ENCODE measurements around the gene RNFT2.

The RNFT2 gene

GRCh38 chr12:116832353-116832752, 94.2 kb downstream of the RNFT2 start:
- DNase-seq (ENCODE audit: low read depth in 2 of 3, low spot score in 2 of 3), result no peak

GRCh38 chr12:116833474-116833873, 95.4 kb downstream of the RNFT2 start:
- no peak for DNase-seq (ENCODE audit: low read depth in 2 of 3, low spot score in 2 of 3)

GRCh38 chr12:116835484-116835883, 97.4 kb downstream of the RNFT2 start:
- no peak for DNase-seq (ENCODE audit: low read depth in 2 of 3, low spot score in 2 of 3)

GRCh38 chr12:116837097-116837496, 99.0 kb downstream of the RNFT2 start:
- no peak for DNase-seq (ENCODE audit: low read depth in 2 of 3, low spot score in 2 of 3)

- DNase-seq (ENCODE audit: low read depth in 2 of 3, low spot score in 2 of 3), result no peak
Observed at GRCh38 chr12:116838365-116838764, 100.2 kb downstream of the RNFT2 start.

- no peak for DNase-seq (ENCODE audit: low read depth in 2 of 3, low spot score in 2 of 3)
Observed at GRCh38 chr12:116839287-116839830, 101.2 kb downstream of the RNFT2 start.

- DNase-seq (ENCODE audit: low read depth in 2 of 3, low spot score in 2 of 3), result no peak
Observed at GRCh38 chr12:116843085-116843484, 105.0 kb downstream of the RNFT2 start.

- DNase-seq (ENCODE audit: low read depth in 2 of 3, low spot score in 2 of 3), result no peak
Observed at GRCh38 chr12:116849216-116849615, 111.1 kb downstream of the RNFT2 start.

GRCh38 chr12:116852303-116852702, 114.2 kb downstream of the RNFT2 start:
- DNase-seq (ENCODE audit: low read depth in 2 of 3, low spot score in 2 of 3), result no peak

GRCh38 chr12:116853507-116853906, 115.4 kb downstream of the RNFT2 start:
- no peak for DNase-seq (ENCODE audit: low read depth in 2 of 3, low spot score in 2 of 3)

- no peak for DNase-seq (ENCODE audit: low read depth in 2 of 3, low spot score in 2 of 3)
Observed at GRCh38 chr12:116855744-116856470, 117.8 kb downstream of the RNFT2 start.

- DNase-seq (ENCODE audit: low read depth in 2 of 3, low spot score in 2 of 3), result no peak
Observed at GRCh38 chr12:116856729-116857128, 118.6 kb downstream of the RNFT2 start.

GRCh38 chr12:116859079-116859478, 121.0 kb downstream of the RNFT2 start:
- no peak for DNase-seq (ENCODE audit: low read depth in 2 of 3, low spot score in 2 of 3)

GRCh38 chr12:116860263-116860662, 122.1 kb downstream of the RNFT2 start:
- no peak for DNase-seq (ENCODE audit: low read depth in 2 of 3, low spot score in 2 of 3)

- no peak for DNase-seq (ENCODE audit: low read depth in 2 of 3, low spot score in 2 of 3)
Observed at GRCh38 chr12:116861320-116861719, 123.2 kb downstream of the RNFT2 start.

- no peak for DNase-seq (ENCODE audit: low read depth in 2 of 3, low spot score in 2 of 3)
Observed at GRCh38 chr12:116862167-116862566, 124.1 kb downstream of the RNFT2 start.

GRCh38 chr12:116863275-116863767, 125.2 kb downstream of the RNFT2 start:
- DNase-seq (ENCODE audit: low read depth in 2 of 3, low spot score in 2 of 3), result no peak

GRCh38 chr12:116864371-116865160, 126.5 kb downstream of the RNFT2 start:
- no peak for DNase-seq (ENCODE audit: low read depth in 2 of 3, low spot score in 2 of 3)

- no peak for DNase-seq (ENCODE audit: low read depth in 2 of 3, low spot score in 2 of 3)
Observed at GRCh38 chr12:116867523-116867922, 129.4 kb downstream of the RNFT2 start.

- DNase-seq (ENCODE audit: low read depth in 2 of 3, low spot score in 2 of 3), result no peak
Observed at GRCh38 chr12:116870306-116870705, 132.2 kb downstream of the RNFT2 start.

GRCh38 chr12:116874324-116874995, 136.3 kb downstream of the RNFT2 start:
- DNase-seq (ENCODE audit: low read depth in 2 of 3, low spot score in 2 of 3), result no peak

Measured in activated CD8-positive, alpha-beta memory T cell treated with anti-CD3 and anti-CD28 coated beads for 48 hours (primary cell).